Keratinocyte (primary cell): Measurements from ENCODE around the gene CUX1. TPM values are rescaled to one million over a fixed set of nuclear protein-coding genes. Genes with fewer than 3 reads are reported as not detected.

Experiments used
- DNase-seq: peaks from one replicate; pipeline ENCODE4 v3.0.0-alpha.2; 2011; ENCODE audit warnings: low read depth, missing footprints, low spot score
- FAIRE-seq: peaks from 2 replicates; lab custom pipeline; 2011; peaks lifted over from hg19 to GRCh38; lab: Jason Lieb, UNC
- H2AFZ ChIP-seq: 2 replicates; pipeline ENCODE4 v1.6.0; 2012; ENCODE audit warnings: low read length, control low read depth, inconsistent platforms; ENCODE audit not compliant: control insufficient read depth
- H3K27ac ChIP-seq: 2 replicates; pipeline ENCODE4 v1.5.1; 2011; ENCODE audit warnings: low read length; ENCODE audit not compliant: control insufficient read depth, insufficient read depth
- H3K27me3 ChIP-seq: 3 replicates; pipeline ENCODE4 v1.6.0; 2011; ENCODE audit warnings: low read length; ENCODE audit not compliant: control insufficient read depth, insufficient read depth; ENCODE audit errors: extremely low read depth
- H3K36me3 ChIP-seq, 2 experiments: 2 replicates in 1 of 2; 3 replicates in 1 of 2; pipeline ENCODE4 v1.5.1; 2011; ENCODE audit warnings: low read length in 2 of 2, mild to moderate bottlenecking in 1 of 2; ENCODE audit not compliant: control insufficient read depth in 2 of 2, insufficient read depth in 2 of 2; ENCODE audit errors: extremely low read depth in 1 of 2
- H3K4me1 ChIP-seq: 3 replicates; pipeline ENCODE4 v1.5.1; 2011; ENCODE audit warnings: low read length; ENCODE audit not compliant: control insufficient read depth, insufficient read depth; ENCODE audit errors: extremely low read depth
- H3K4me2 ChIP-seq: 3 replicates; pipeline ENCODE4 v1.6.0; 2011; ENCODE audit warnings: low read depth, low read length; ENCODE audit not compliant: control insufficient read depth, insufficient read depth; ENCODE audit errors: extremely low read depth
- H3K4me3 ChIP-seq, 3 experiments: fragments of 200-600 bp in 1 of 3; sonication (generic) in 1 of 3; 2 replicates in 2 of 3; 3 replicates in 1 of 3; pipeline ENCODE4 v1.5.1; 2011 to 2016; ENCODE audit warnings: low read length in 3 of 3, mild to moderate bottlenecking in 3 of 3, control low read depth in 2 of 3, inconsistent platforms in 1 of 3, low read depth in 1 of 3, mixed read lengths in 1 of 3, mixed run types in 1 of 3, moderate library complexity in 1 of 3; ENCODE audit not compliant: control insufficient read depth in 2 of 3, insufficient read depth in 2 of 3; ENCODE audit errors: extremely low read depth in 1 of 3
- H3K79me2 ChIP-seq: 2 replicates; pipeline ENCODE4 v1.6.0; 2012; ENCODE audit warnings: low read length; ENCODE audit not compliant: control insufficient read depth, insufficient read depth
- H3K9ac ChIP-seq: 3 replicates; pipeline ENCODE4 v1.6.0; 2011; ENCODE audit warnings: low read length; ENCODE audit not compliant: control insufficient read depth, insufficient read depth; ENCODE audit errors: extremely low read depth
- H3K9me1 ChIP-seq: 3 replicates; pipeline ENCODE4 v1.6.0; 2011; ENCODE audit warnings: low read length; ENCODE audit not compliant: control insufficient read depth, insufficient read depth; ENCODE audit errors: extremely low read depth
- H3K9me3 ChIP-seq: 2 replicates; pipeline ENCODE4 v1.5.1; 2012; ENCODE audit warnings: low read depth, low read length; ENCODE audit not compliant: control insufficient read depth
- H4K20me1 ChIP-seq: 3 replicates; pipeline ENCODE4 v1.6.0; 2011; ENCODE audit warnings: low read length; ENCODE audit not compliant: control insufficient read depth, insufficient read depth; ENCODE audit errors: extremely low read depth
- CTCF ChIP-seq, 3 experiments: IDR thresholded peaks in 1 of 3; conservative IDR thresholded peaks in 1 of 3; optimal IDR thresholded peaks in 1 of 3; 2 replicates in 2 of 3; 3 replicates in 1 of 3; pipeline versions ENCODE3 to v1.5.1; 2011; ENCODE audit warnings: low read length in 3 of 3, mild to moderate bottlenecking in 3 of 3, moderate library complexity in 2 of 3, control low read depth in 1 of 3, inconsistent platforms in 1 of 3; ENCODE audit not compliant: insufficient read depth in 2 of 3; ENCODE audit errors: extremely low read depth in 1 of 3
- EZH2 ChIP-seq: IDR thresholded peaks from one replicate; pipeline ENCODE4 v1.6.1; 2012; ENCODE audit warnings: inconsistent platforms, mild to moderate bottlenecking, low read length, moderate library complexity
- dilution Hi-C: fragments of 300-500 bp; cut with MboI; formaldehyde crosslinking; loops from one replicate; pipeline ENCODE4 v1.7.0; 2020; ENCODE audit warnings: low sequenced_read_pairs; ENCODE audit not compliant: extremely low pct_ligation_motif_present
- polyA plus RNA-seq, 5 experiments: library from polyadenylated mRNA; depleted of rRNA in 3 of 5; stranded (reverse) in 3 of 5; stranded (forward) in 1 of 5; unstranded in 1 of 5; fragments of >200 nt; gene quantifications; 1 replicate in 1 of 5; 2 replicates in 3 of 5; 3 replicates in 1 of 5; pipeline versions ENCODE4 v1.2.1 to v1.2.3, GENCODE V29; 2011 to 2012; ENCODE audit warnings: missing spikeins in 2 of 5, low read depth in 1 of 5, low replicate concordance in 1 of 5

The CUX1 gene
- polyA plus RNA-seq, 1 donor (not counting 4 experiments of a cell fraction or from before 2014, with no cell fraction given): 18.3 TPM

GRCh38 chr7:101969997-101970585 is 152.7 kb downstream of the CUX1 start:
- dilution Hi-C loops: no loop called here
- Histone ChIP-seq H3K9me1 (no peaks in the 10 kb centered on the region), H3K27ac (no peak overlapping the region), H2AFZ (no peak overlapping the region), H3K9me3 (no peaks in the 10 kb centered on the region), H3K36me3 (no peaks in the 10 kb centered on the region), H3K79me2 (peaks cover 2% of the 10 kb centered on the region), H3K4me2 (no peak overlapping the region), H4K20me1 (no peaks in the 10 kb centered on the region), H3K27me3 (no peaks in the 10 kb centered on the region), H3K4me1 (no peaks in the 10 kb centered on the region), H3K9ac (no peak overlapping the region), H3K4me3 (no peak overlapping the region)
- no peak for FAIRE-seq
- DNase-seq: no peak
- no peak for TF ChIP-seq CTCF (optimal IDR thresholded peaks at IDR 0.05 in 1 of 3, IDR thresholded peaks at IDR 0.05 in 1 of 3, conservative IDR thresholded peaks at IDR 0.05 in 1 of 3; ENCODE audit: extremely low read depth in 1 of 3, insufficient read depth in 2 of 3, low read length in 3 of 3)
- TF ChIP-seq EZH2: no peak

GRCh38 chr7:101970801-101971200 is 153.4 kb downstream of the CUX1 start:
- no peaks in the 10 kb centered on the region for H3K9me3 ChIP-seq
- FAIRE-seq (no peak), DNase-seq (no peak)
- no peak overlapping the region for H2AFZ ChIP-seq
- H3K27ac ChIP-seq: no peak overlapping the region
- H3K4me2 ChIP-seq: no peak overlapping the region
- H3K4me1 ChIP-seq: no peaks in the 10 kb centered on the region
- H3K79me2 ChIP-seq: peaks cover 2% of the 10 kb centered on the region
- H3K36me3 ChIP-seq: no peaks in the 10 kb centered on the region
- H3K27me3 ChIP-seq: no peaks in the 10 kb centered on the region
- H3K9ac ChIP-seq: no peak overlapping the region
- no peaks in the 10 kb centered on the region for H3K9me1 ChIP-seq
- TF ChIP-seq CTCF (optimal IDR thresholded peaks at IDR 0.05 in 1 of 3, IDR thresholded peaks at IDR 0.05 in 1 of 3, conservative IDR thresholded peaks at IDR 0.05 in 1 of 3; ENCODE audit: extremely low read depth in 1 of 3, insufficient read depth in 2 of 3, low read length in 3 of 3) (no peak), EZH2 (no peak)
- H3K4me3 ChIP-seq: no peak overlapping the region
- no peaks in the 10 kb centered on the region for H4K20me1 ChIP-seq
- dilution Hi-C loops: no loop called here
